GM23248 (cell line): ENCODE data around the gene RAMP3.

Experiments
- EZH2 ChIP-seq: fragments of 200-600 bp; sonication (generic); IDR thresholded peaks from 2 replicates; pipeline ENCODE4 v1.6.1; 2018; ENCODE audit warnings: antibody characterized with exemption, mild to moderate bottlenecking; ENCODE audit not compliant: insufficient read depth, poor library complexity, severe bottlenecking
- EZH2phosphoT487 ChIP-seq: fragments of 200-600 bp; sonication (generic); IDR thresholded peaks from 2 replicates; pipeline ENCODE4 v1.6.1; 2018; ENCODE audit warnings: antibody characterized with exemption, moderate library complexity, mild to moderate bottlenecking, low read depth; ENCODE audit not compliant: insufficient read depth

DNA sequence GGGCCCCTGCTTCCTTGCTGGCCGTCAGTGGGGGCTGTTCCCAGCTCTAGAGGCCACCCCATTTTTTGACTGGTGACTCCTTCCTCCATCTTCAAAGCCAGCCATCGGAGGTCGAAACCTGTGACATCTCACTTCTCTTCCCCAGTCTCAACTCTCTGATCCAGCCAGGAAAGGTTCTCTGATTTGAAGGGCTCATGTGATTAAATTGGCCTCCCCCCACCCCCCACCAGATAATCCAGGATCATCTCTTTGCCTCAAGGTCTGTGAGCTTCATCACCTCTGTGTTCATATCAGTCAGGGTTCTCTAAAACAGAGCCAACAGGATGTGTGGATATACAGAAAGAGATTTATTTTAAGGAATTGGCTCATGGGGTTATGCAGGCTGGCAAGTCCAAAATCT lies 5.6 kb upstream of the RAMP3 start:
- no peak for TF ChIP-seq EZH2phosphoT487
- no peak for TF ChIP-seq EZH2
